Measurements from ENCODE around the gene CD5L. TPM values are rescaled to one million over a fixed set of nuclear protein-coding genes. Genes with fewer than 3 reads are reported as not detected.

CD5L gene
- total RNA-seq, 3 donors from 2014 or later = 0.22 TPM; not detected in 2

DNA sequence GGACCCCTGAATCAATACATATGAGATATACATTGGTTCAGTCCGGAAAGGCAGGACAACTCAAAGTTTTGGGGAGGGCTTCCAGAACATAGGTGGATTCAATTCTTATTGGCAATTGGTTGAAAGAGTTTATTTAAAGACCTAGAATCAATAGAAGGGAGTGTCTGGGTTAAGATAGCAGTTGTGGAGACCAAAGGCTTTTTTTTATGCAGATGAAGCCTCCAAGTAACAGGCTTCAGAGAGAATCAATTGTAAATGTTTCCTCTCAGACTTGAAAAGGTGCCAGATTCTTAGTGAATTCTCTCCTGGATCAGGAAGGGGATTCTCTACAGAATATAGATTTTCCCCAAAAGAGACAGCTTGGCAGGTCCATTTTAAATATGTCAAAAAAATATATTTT is 27.0 kb upstream of the CD5L start:
- DNase-seq (no peak), ATAC-seq (no peak)
- H3K4me1 ChIP-seq (ENCODE audit: low read depth) = no peaks in the 10 kb centered on the region
- no peaks in the 10 kb centered on the region for H3K36me3 ChIP-seq (ENCODE audit: low read depth)
- no peaks in the 10 kb centered on the region for H3K9me3 ChIP-seq
- TF ChIP-seq, protein P1, sequence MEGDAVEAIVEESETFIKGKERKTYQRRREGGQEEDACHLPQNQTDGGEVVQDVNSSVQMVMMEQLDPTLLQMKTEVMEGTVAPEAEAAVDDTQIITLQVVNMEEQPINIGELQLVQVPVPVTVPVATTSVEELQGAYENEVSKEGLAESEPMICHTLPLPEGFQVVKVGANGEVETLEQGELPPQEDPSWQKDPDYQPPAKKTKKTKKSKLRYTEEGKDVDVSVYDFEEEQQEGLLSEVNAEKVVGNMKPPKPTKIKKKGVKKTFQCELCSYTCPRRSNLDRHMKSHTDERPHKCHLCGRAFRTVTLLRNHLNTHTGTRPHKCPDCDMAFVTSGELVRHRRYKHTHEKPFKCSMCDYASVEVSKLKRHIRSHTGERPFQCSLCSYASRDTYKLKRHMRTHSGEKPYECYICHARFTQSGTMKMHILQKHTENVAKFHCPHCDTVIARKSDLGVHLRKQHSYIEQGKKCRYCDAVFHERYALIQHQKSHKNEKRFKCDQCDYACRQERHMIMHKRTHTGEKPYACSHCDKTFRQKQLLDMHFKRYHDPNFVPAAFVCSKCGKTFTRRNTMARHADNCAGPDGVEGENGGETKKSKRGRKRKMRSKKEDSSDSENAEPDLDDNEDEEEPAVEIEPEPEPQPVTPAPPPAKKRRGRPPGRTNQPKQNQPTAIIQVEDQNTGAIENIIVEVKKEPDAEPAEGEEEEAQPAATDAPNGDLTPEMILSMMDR (IDR thresholded peaks at IDR 0.05) = no peak
- intact Hi-C loops (cut with DNase I, micrococcal nuclease) = no loop called here
- no peak overlapping the region for H3K4me3 ChIP-seq

DNA sequence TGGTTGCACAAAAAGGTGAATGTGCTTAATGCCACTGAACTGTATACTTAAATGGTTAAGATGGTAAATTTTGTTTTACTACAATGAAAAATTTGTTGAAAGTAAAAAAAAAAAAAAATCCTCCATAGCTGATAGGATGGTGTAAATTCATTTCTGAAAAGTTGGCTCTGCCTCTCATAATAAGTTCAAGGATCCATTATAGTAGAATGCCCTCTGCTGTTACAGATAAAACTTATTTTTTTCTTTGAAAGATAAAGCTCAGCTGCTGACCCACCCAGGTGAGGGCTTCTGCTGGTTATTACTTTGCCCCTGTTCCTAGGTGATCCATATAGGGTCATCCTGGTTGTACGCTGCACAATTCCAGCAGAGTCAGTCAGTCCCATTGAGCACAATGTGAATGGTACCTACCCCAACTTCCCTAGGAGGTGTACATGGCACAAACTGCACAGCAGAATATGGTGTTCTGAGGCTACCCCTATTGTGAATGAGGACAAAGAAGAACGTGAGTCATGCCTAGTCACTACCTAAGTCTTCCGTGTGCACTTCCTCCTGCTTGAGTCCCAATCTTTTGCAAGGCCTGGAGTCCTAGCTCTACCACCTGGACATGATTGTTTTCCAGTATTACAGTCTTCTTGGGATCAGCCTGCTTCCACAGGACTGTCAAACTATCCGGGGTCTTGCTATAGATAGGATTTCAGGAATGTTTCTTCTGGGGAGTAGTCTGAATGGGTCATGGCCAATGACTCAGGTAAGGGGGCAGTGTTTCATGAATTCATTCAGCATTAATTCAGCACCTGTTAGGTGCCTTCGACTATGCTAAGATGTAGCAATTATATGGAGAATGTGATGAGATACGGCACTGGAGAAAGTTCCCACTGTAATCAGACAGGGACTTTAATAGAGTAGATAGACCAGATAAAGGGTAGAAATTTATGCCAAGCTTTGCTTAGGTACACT is 20.8 kb upstream of the CD5L start:
- no peak for ATAC-seq
- H3K4me3 ChIP-seq = no peak overlapping the region
- intact Hi-C loops (cut with DNase I, micrococcal nuclease) = no loop called here
- DNase-seq = no peak
- TF ChIP-seq, protein P1 (IDR thresholded peaks at IDR 0.05) = no peak
- H3K36me3 ChIP-seq (ENCODE audit: low read depth) = no peaks in the 10 kb centered on the region
- H3K9me3 ChIP-seq = no peaks in the 10 kb centered on the region
- no peaks in the 10 kb centered on the region for H3K4me1 ChIP-seq (ENCODE audit: low read depth)

DNA sequence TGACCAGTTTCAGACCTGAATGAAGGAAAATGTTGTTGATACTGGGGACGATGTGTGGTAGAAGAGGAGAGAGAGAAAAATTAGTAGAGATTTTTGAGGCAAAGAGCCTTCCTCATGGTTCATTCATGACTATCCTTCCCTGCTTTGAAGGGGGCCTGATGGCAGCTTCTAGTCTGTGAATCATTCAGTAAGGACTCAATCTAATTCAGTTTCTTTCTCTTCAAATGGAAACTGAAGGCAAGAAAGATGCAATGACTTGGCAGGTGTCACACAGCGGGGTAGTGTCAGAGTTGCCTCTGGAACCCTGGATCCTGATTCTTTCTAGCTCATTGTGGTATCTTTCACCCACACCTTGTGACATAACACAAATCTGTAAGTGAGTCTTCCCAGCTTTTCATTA is 14.9 kb upstream of the CD5L start:
- Histone ChIP-seq H3K9me3 (no peaks in the 10 kb centered on the region), H3K4me1 (ENCODE audit: low read depth) (no peaks in the 10 kb centered on the region), H3K36me3 (ENCODE audit: low read depth) (no peaks in the 10 kb centered on the region), H3K4me3 (no peak overlapping the region)
- DNase-seq = no peak
- TF ChIP-seq, protein P1 (IDR thresholded peaks at IDR 0.05) = no peak
- ATAC-seq = no peak
- intact Hi-C loops (cut with DNase I, micrococcal nuclease) = no loop called here

DNA sequence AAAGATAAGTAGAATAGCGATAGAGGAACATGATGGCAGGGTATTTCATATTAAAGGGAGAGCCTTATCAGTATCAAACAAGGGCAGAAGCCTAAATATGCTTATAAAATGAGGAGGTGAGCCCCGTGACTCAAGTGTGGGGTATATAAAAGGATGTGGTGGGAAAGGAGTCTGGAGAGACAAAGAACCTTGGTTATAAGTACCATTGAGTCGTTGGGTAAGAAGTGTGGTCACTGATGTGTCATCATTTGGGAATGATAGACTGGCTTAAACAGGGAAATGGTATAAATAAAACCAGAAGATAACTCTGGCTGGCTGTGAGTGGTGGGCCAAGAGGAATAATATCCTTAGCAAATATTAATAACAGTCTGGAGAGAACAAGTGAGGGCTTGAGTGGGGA is 10.9 kb upstream of the CD5L start:
- no peaks in the 10 kb centered on the region for H3K4me1 ChIP-seq (ENCODE audit: low read depth)
- ATAC-seq (no peak), DNase-seq (no peak)
- no peak overlapping the region for H3K4me3 ChIP-seq
- TF ChIP-seq, protein P1 (IDR thresholded peaks at IDR 0.05) = no peak
- no peaks in the 10 kb centered on the region for H3K9me3 ChIP-seq
- intact Hi-C loops (cut with DNase I, micrococcal nuclease) = no loop called here
- H3K36me3 ChIP-seq (ENCODE audit: low read depth) = no peaks in the 10 kb centered on the region

DNA sequence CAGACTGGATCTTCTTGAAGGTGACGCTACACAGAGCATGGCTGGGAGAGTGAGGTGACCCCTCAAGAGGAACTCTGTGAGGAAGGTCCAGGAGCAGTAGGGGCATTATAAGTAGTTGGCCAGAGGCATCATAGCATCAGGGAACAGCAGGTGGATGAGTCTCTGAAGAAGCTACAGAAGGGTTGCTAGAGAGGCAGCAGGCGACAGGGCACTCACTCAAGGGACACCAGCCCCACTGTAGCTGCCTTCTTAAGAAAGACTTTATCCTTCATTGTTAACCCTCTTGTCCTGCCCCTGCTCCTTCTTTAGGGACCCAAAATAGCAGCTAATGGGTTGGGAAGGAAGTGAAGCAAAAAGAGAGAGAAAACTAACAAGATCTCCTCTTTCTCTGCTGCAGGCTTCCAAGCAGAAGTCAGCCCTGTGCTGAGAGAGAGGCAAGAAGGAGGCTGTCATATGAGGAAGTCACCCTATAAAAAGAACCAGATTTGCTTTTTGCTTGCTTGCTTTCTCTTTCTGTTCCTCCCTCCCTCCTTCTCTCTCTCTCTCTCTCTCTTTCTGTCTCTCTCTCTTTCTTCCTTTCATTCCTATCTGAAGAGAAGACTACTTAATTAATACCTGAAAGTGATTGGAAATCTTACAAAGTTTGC is 7.7 kb upstream of the CD5L start:
- Histone ChIP-seq H3K4me1 (ENCODE audit: low read depth) (no peaks in the 10 kb centered on the region), H3K36me3 (ENCODE audit: low read depth) (no peaks in the 10 kb centered on the region), H3K9me3 (no peaks in the 10 kb centered on the region), H3K4me3 (no peak overlapping the region)
- TF ChIP-seq, protein P1 (IDR thresholded peaks at IDR 0.05) = no peak
- intact Hi-C loops (cut with DNase I, micrococcal nuclease) = no loop called here
- ATAC-seq (peak; percentile 67), DNase-seq (no peak)

Measured in mucosa of descending colon (tissue), 3 donors.